HepG2 (cell line): ENCODE results near the gene GNRH2. TPM values are rescaled to one million over a fixed set of nuclear protein-coding genes. Genes with fewer than 3 reads are reported as not detected.

Source experiments
- AFF4 ChIP-seq: sonication (generic); formaldehyde crosslinking; IDR thresholded peaks from 2 replicates; pipeline ENCODE4 v1.4.0; 2020; ENCODE audit warnings: missing genetic modification reagents
- ARHGAP35 ChIP-seq: sonication (generic); formaldehyde crosslinking; IDR thresholded peaks from 2 replicates; pipeline ENCODE4 v1.9.0; 2022; ENCODE audit warnings: mild to moderate bottlenecking, inconsistent platforms, moderate library complexity, missing genetic modification reagents, borderline replicate concordance
- HES4 ChIP-seq: sonication (generic); formaldehyde crosslinking; IDR thresholded peaks from 2 replicates; pipeline ENCODE4 v1.9.0; 2021; ENCODE audit warnings: mild to moderate bottlenecking, missing genetic modification reagents, borderline replicate concordance
- MEIS2 ChIP-seq: sonication (generic); formaldehyde crosslinking; IDR thresholded peaks from 2 replicates; pipeline ENCODE4 v1.9.0; 2021; ENCODE audit warnings: mild to moderate bottlenecking, missing genetic modification reagents
- NFKBIZ ChIP-seq: IDR thresholded peaks from 2 replicates; pipeline ENCODE4 v1.6.1; 2018; ENCODE audit warnings: missing genetic modification reagents, missing compliant biosample characterization
- NR1H2 ChIP-seq: sonication (generic); formaldehyde crosslinking; IDR thresholded peaks from 2 replicates; pipeline ENCODE4 v1.8.1; 2022; ENCODE audit warnings: low read depth, missing genetic modification reagents, borderline replicate concordance
- REPIN1 ChIP-seq: sonication (generic); formaldehyde crosslinking; IDR thresholded peaks from 2 replicates; pipeline ENCODE4 v1.8.0; 2022; ENCODE audit warnings: missing genetic modification reagents, low read depth, mild to moderate bottlenecking, borderline replicate concordance
- SNAPC2 ChIP-seq: sonication (generic); formaldehyde crosslinking; IDR thresholded peaks from 2 replicates; pipeline ENCODE4 v1.8.1; 2022; ENCODE audit warnings: mild to moderate bottlenecking, missing genetic modification reagents
- SRSF1 ChIP-seq: fragments of 200-400 bp; formaldehyde crosslinking; optimal IDR thresholded peaks from 2 replicates; pipeline ENCODE3; 2017; ENCODE audit warnings: mild to moderate bottlenecking, low read depth, low read length, moderate library complexity
- SUZ12 ChIP-seq: fragments of 150-350 bp; IDR thresholded peaks from 2 replicates; pipeline ENCODE4 v1.6.1; 2014; ENCODE audit warnings: low read depth, low read length
- TFDP1 ChIP-seq: IDR thresholded peaks from 2 replicates; pipeline ENCODE4 v1.6.1; 2016; ENCODE audit warnings: missing compliant biosample characterization, missing genetic modification reagents, borderline replicate concordance
- TFDP2 ChIP-seq: sonication (generic); formaldehyde crosslinking; IDR thresholded peaks from 2 replicates; pipeline ENCODE4 v1.4.0; 2020; ENCODE audit warnings: missing genetic modification reagents
- UBTF ChIP-seq: sonication (generic); formaldehyde crosslinking; IDR thresholded peaks from 2 replicates; pipeline ENCODE4 v1.4.0; 2020; ENCODE audit warnings: mild to moderate bottlenecking, missing genetic modification reagents
- ZBTB2 ChIP-seq: sonication (generic); formaldehyde crosslinking; IDR thresholded peaks from 2 replicates; pipeline ENCODE4 v1.8.0; 2022; ENCODE audit warnings: low read depth, missing genetic modification reagents
- ZNF276 ChIP-seq: sonication (generic); formaldehyde crosslinking; IDR thresholded peaks from 2 replicates; pipeline ENCODE4 v1.4.0; 2020; ENCODE audit warnings: mild to moderate bottlenecking, low read depth, missing genetic modification reagents
- ZNF660 ChIP-seq: sonication (generic); formaldehyde crosslinking; IDR thresholded peaks from 2 replicates; pipeline ENCODE4 v1.5.1; 2020; ENCODE audit warnings: mild to moderate bottlenecking, low read depth, missing genetic modification reagents, borderline replicate concordance
- polyA plus RNA-seq, 8 experiments: library from polyadenylated mRNA; depleted of rRNA in 3 of 8; stranded (reverse) in 7 of 8; unstranded in 1 of 8; fragments of >200 nt; fragmentation: Illumina TruSeq in 4 of 8; extraction: Trizol in 4 of 8; gene quantifications; 2 replicates each; pipeline versions ENCODE4 v1.2.1 to v1.2.3, GENCODE V29; 2011 to 2016; ENCODE audit warnings: low read depth in 4 of 8, missing spikeins in 1 of 8, mixed read lengths in 1 of 8; ENCODE audit not compliant: insufficient read depth in 1 of 8
- total RNA-seq, 5 experiments: library from RNA; depleted of rRNA; stranded (reverse); fragments of >200 nt; fragmentation: Illumina TruSeq; extraction: Trizol; gene quantifications; 2 replicates each; pipeline ENCODE4 v1.2.3, GENCODE V29; 2016; ENCODE audit warnings: low read depth in 1 of 5

The GNRH2 gene
- total and polyA plus RNA-seq, 2 of the 13 experiments (the other 11 are each of a cell fraction or from before 2014, with no cell fraction given): 0.28 TPM; not detected in 1

GRCh38 chr20:3045042-3045815 lies 1.8 kb downstream of the GNRH2 start (continued):
- TF ChIP-seq ZNF660 (CRISPR knock-in tag) (no peak), NFKBIZ (CRISPR knock-in tag) (no peak), AFF4 (CRISPR knock-in tag) (no peak), NR1H2 (CRISPR knock-in tag) (no peak), HES4 (CRISPR knock-in tag) (no peak), TFDP2 (CRISPR knock-in tag) (no peak), MEIS2 (no peak), ZNF276 (CRISPR knock-in tag) (peak; percentile 80; the same call in 1 of the 2 replicates), UBTF (CRISPR knock-in tag) (no peak), SRSF1 (no peak), ARHGAP35 (CRISPR knock-in tag) (no peak), SUZ12 (no peak), ZBTB2 (CRISPR knock-in tag) (no peak), SNAPC2 (CRISPR knock-in tag) (peak; percentile 97; the same call in 1 of the 2 replicates), REPIN1 (no peak; the same call in 1 of the 2 replicates), TFDP1 (no peak)
